Activated T-helper 17 cell treated with anti-CD3 and anti-CD28 coated beads, Interleukin-2, amount 50 U/mL, for 72 hours (primary cell): ENCODE results near the gene MGAT3. TPM values are rescaled to one million over a fixed set of nuclear protein-coding genes. Genes with fewer than 3 reads are reported as not detected.
A peak's percentile ranks its signal among the peaks of the same experiment; 100 is the strongest.

Source experiments
- ATAC-seq: fragments of 150-1000 bp; cut with Tn5 transposase; replicated peaks from 2 replicates; pipeline ENCODE4 v1.10.0; 2021; ENCODE audit warnings: mild to moderate bottlenecking, moderate library complexity
- H3K27ac Mint-ChIP-seq: one replicate; pipeline ENCODE4 v1.8.0; 2022; ENCODE audit warnings: mixed read lengths
- H3K27me3 Mint-ChIP-seq: one replicate; pipeline ENCODE4 v1.8.0; 2022; ENCODE audit warnings: mixed read lengths
- H3K36me3 Mint-ChIP-seq: one replicate; pipeline ENCODE4 v1.8.0; 2022; ENCODE audit warnings: low read depth, mild to moderate bottlenecking, mixed read lengths
- H3K4me1 Mint-ChIP-seq: one replicate; pipeline ENCODE4 v1.8.0; 2022; ENCODE audit warnings: mixed read lengths
- H3K4me3 Mint-ChIP-seq: one replicate; pipeline ENCODE4 v1.8.0; 2022; ENCODE audit warnings: mild to moderate bottlenecking, mixed read lengths
- H3K9me3 Mint-ChIP-seq: one replicate; pipeline ENCODE4 v1.8.0; 2022; ENCODE audit warnings: mixed read lengths
- total RNA-seq, 2 donors: library from RNA; stranded (reverse); gene quantifications; one replicate each; pipeline ENCODE4 v1.2.3, GENCODE V29; 2022

The MGAT3 gene
- total RNA-seq, 2 donors from 2014 or later, result 1.5 to 1.6 TPM

- Mint-ChIP-seq H3K27ac (no peak overlapping the region), H3K36me3 (peaks cover 14% of the 10 kb centered on the region), H3K4me3 (no peak overlapping the region), H3K4me1 (no peaks in the 10 kb centered on the region), H3K27me3 (no peaks in the 10 kb centered on the region), H3K9me3 (no peaks in the 10 kb centered on the region)
- ATAC-seq, result no peak
Measured at GRCh38 chr22:39433476-39434242, 23.2 kb upstream of the MGAT3 start.

GRCh38 chr22:39434243-39434653, 22.6 kb upstream of the MGAT3 start:
- Mint-ChIP-seq H3K4me1 (no peaks in the 10 kb centered on the region), H3K27me3 (peaks cover 4% of the 10 kb centered on the region), H3K27ac (no peak overlapping the region), H3K4me3 (no peak overlapping the region), H3K36me3 (peaks cover 10% of the 10 kb centered on the region), H3K9me3 (no peaks in the 10 kb centered on the region)
- no peak for ATAC-seq

GRCh38 chr22:39434721-39435120, 22.1 kb upstream of the MGAT3 start:
- peaks cover 6% of the 10 kb centered on the region for H3K36me3 Mint-ChIP-seq
- no peaks in the 10 kb centered on the region for H3K9me3 Mint-ChIP-seq
- no peak overlapping the region for H3K4me3 Mint-ChIP-seq
- H3K27ac Mint-ChIP-seq, result no peak overlapping the region
- no peaks in the 10 kb centered on the region for H3K4me1 Mint-ChIP-seq
- peaks cover 6% of the 10 kb centered on the region for H3K27me3 Mint-ChIP-seq
- no peak for ATAC-seq

DNA sequence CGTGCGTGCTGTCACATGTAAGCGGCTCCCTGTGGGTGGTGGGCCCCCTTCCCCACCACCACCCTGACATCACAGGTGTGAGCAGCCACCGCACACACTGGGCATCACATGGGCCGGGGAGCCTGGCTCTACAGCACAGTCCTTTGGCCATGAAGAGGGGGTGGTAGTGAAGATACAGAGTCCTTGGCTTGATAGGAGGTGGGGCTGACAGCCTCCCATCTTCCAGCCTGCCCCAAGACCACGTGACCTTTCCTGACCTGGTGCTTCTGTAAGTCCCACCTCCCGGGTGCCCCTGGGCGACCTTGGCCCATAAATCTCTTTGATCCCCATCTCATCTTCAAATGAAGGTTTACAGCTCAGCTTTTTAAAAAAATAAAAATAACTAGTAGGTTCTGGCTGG, 21.2 kb upstream of the MGAT3 start:
- H3K9me3 Mint-ChIP-seq, result no peaks in the 10 kb centered on the region
- no peak for ATAC-seq
- H3K4me3 Mint-ChIP-seq, result no peak overlapping the region
- H3K27ac Mint-ChIP-seq, result no peak overlapping the region
- peaks cover 6% of the 10 kb centered on the region for H3K27me3 Mint-ChIP-seq
- H3K36me3 Mint-ChIP-seq, result no peaks in the 10 kb centered on the region
- H3K4me1 Mint-ChIP-seq, result no peaks in the 10 kb centered on the region

DNA sequence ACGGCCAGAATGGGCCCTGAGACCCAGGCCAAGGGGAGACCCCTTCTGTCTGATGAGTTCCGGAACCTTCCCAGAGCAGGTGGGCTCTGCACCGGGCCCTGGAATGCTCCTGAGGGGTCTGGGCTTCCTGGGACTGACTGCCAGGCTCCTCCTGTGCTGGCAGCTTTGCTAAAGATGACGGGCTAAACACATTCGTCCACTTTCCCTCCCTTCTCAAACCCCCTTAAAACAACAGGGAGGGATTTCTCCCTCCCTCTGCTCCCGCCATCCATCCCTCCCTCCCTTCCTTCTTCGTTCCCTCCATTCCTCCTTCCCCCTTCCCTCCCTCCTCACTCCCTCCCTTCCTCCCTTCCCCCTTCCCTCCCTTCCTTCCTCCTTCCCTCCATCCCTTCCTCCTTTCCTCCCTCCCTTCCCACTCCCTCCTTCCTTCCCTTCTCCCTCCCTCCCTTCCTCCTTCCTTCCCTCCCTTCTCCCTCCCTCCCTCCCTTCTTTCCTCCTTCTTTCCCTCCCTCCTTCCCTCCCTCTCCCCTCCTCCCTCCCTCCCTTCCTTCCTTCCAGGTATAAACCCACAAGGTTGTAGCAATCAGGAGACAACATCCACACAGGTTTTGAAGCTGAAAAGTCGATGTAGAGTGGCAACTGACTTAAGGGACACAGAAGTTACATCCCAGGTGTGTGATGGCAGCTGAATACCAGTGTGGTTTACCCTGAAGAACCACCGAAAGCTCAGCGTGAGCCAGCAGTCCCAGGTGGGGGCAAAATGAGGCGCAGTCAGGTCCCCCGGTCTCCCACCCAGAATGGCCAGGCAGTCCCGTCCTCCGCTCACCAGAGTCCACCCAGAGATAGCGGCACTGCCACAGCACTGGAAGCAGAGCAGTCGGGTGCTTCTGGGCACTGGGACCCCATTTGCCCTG, 18.8 kb upstream of the MGAT3 start:
- H3K4me1 Mint-ChIP-seq, result no peaks in the 10 kb centered on the region

DNA sequence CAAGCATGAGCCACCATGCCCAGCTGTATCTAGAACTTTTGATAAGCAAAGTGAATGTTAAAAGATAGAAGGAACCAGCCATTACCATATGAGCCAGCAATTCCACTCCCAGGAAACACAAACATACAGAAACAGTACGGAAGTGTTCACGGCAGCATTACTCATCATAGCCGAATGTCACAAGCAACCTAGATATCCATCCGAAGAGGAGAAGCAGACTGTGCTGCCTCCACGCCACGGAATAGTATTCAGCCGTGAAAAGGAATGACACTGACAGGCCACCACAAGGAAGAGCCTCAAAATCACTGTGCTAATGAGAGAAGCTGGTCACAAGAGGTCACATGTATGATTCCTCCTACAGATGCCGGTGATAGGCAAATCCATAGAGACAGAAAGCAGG, 17.6 kb upstream of the MGAT3 start:
- Mint-ChIP-seq H3K9me3 (no peaks in the 10 kb centered on the region), H3K4me3 (peak overlapping the region; percentile 16), H3K36me3 (no peaks in the 10 kb centered on the region), H3K27ac (no peak overlapping the region), H3K4me1 (no peaks in the 10 kb centered on the region), H3K27me3 (peaks cover 9% of the 10 kb centered on the region)
- peak; percentile 61 for ATAC-seq

More for the DNA sequence above, 18.8 kb upstream of the MGAT3 start:
- Mint-ChIP-seq H3K27ac (no peak overlapping the region), H3K9me3 (no peaks in the 10 kb centered on the region), H3K4me3 (no peak overlapping the region), H3K27me3 (peaks cover 9% of the 10 kb centered on the region), H3K36me3 (no peaks in the 10 kb centered on the region)
- ATAC-seq, result no peak

- Mint-ChIP-seq H3K36me3 (no peaks in the 10 kb centered on the region), H3K27ac (no peak overlapping the region)
- ATAC-seq, result no peak
Measured at GRCh38 chr22:39443398-39443797, 13.4 kb upstream of the MGAT3 start.

DNA sequence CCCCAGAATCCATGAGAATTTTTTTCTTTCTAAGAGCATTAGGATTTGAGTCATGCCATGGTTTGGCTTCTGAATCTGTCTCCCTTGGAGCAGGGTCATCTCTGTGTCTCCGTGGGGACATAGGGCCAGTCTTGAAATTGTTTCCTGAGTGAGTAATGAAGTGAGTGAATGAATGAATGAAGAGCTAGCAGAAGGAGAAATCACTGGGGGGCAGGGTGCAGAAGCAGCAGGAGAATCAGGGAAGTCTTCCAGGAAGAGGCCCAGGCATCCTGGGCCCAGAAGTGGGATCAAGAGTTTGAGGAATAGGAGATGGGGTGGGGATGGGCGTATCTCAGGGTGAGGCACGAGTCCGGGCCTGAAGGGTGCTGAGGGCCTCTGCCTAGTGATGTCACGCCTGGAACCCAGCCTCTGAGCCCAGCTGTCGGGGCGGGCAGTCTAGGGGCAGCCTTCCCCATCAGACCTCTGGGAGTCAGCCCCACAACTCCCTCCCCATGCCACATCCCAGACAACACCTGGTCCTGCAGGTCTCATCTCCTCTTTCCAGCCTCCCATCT, 12.5 kb upstream of the MGAT3 start:
- Mint-ChIP-seq H3K36me3 (no peaks in the 10 kb centered on the region), H3K9me3 (no peaks in the 10 kb centered on the region), H3K27me3 (peaks cover 4% of the 10 kb centered on the region), H3K4me1 (peaks cover 6% of the 10 kb centered on the region), H3K4me3 (no peak overlapping the region), H3K27ac (peak overlapping the region; percentile 35)
- no peak for ATAC-seq

More at GRCh38 chr22:39443398-39443797, 13.4 kb upstream of the MGAT3 start:
- peaks cover 9% of the 10 kb centered on the region for H3K27me3 Mint-ChIP-seq
- no peak overlapping the region for H3K4me3 Mint-ChIP-seq
- H3K9me3 Mint-ChIP-seq, result no peaks in the 10 kb centered on the region
- peaks cover 6% of the 10 kb centered on the region for H3K4me1 Mint-ChIP-seq

DNA sequence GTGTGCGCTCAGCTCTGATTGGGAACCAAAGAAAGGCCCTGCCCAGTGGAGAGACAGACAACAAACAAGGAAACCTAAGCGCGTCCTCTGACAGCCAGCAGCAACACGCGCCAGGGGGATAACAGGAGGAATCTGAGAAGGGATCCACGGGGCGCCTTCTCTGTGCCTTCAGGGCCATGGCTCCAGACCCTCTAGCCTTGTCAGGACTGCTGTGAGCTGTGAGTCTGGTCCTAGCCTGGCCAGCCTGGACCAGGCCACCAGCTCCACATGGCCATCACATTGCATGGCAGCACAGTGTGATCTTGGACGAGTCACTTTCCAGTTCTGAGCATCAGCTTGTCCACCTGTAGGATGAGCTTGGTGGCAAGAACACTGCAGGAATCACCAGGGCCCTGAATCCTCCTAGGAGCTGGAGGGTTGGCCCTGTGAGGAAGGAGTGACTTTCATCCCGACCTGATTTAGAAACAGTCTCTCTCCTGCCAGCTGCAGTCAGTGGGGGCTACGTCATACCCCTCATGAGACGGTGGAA, 11.8 kb upstream of the MGAT3 start:
- Mint-ChIP-seq H3K36me3 (no peaks in the 10 kb centered on the region), H3K4me1 (peaks cover 6% of the 10 kb centered on the region)
- ATAC-seq, result no peak

DNA sequence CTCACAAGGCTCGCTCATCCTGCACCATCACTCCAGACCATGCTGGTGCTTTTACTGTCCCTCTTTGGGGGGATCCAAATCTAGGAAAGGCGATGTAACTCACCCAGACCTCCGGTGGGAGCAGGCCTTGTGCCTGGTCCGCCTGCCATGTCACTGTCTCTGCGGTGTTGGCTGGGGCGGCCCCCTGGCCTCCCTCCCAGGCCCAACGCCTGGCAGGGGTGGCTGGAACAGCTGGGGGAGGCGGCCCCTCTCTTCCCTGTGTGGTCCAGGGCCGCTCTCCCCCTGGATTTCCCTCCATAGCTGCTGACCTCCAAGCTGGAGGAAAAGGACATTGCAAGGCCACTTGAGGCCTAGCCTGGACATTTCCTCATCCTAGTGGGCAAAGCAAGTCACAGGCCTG, 11.1 kb upstream of the MGAT3 start:
- no peak for ATAC-seq
- Mint-ChIP-seq H3K36me3 (no peaks in the 10 kb centered on the region), H3K27ac (no peak overlapping the region), H3K27me3 (peaks cover 3% of the 10 kb centered on the region), H3K9me3 (no peaks in the 10 kb centered on the region), H3K4me3 (no peak overlapping the region), H3K4me1 (peaks cover 6% of the 10 kb centered on the region)

More for the DNA sequence above, 11.8 kb upstream of the MGAT3 start:
- peaks cover 3% of the 10 kb centered on the region for H3K27me3 Mint-ChIP-seq
- H3K27ac Mint-ChIP-seq, result peak overlapping the region; percentile 35
- no peaks in the 10 kb centered on the region for H3K9me3 Mint-ChIP-seq
- no peak overlapping the region for H3K4me3 Mint-ChIP-seq

GRCh38 chr22:39446239-39446721, 10.5 kb upstream of the MGAT3 start:
- Mint-ChIP-seq H3K27me3 (peaks cover under 1% of the 10 kb centered on the region), H3K27ac (peak overlapping the region; percentile 41), H3K4me3 (peak overlapping the region; percentile 45), H3K9me3 (no peaks in the 10 kb centered on the region), H3K36me3 (no peaks in the 10 kb centered on the region), H3K4me1 (peaks cover 6% of the 10 kb centered on the region)
- peak; percentile 5 for ATAC-seq

DNA sequence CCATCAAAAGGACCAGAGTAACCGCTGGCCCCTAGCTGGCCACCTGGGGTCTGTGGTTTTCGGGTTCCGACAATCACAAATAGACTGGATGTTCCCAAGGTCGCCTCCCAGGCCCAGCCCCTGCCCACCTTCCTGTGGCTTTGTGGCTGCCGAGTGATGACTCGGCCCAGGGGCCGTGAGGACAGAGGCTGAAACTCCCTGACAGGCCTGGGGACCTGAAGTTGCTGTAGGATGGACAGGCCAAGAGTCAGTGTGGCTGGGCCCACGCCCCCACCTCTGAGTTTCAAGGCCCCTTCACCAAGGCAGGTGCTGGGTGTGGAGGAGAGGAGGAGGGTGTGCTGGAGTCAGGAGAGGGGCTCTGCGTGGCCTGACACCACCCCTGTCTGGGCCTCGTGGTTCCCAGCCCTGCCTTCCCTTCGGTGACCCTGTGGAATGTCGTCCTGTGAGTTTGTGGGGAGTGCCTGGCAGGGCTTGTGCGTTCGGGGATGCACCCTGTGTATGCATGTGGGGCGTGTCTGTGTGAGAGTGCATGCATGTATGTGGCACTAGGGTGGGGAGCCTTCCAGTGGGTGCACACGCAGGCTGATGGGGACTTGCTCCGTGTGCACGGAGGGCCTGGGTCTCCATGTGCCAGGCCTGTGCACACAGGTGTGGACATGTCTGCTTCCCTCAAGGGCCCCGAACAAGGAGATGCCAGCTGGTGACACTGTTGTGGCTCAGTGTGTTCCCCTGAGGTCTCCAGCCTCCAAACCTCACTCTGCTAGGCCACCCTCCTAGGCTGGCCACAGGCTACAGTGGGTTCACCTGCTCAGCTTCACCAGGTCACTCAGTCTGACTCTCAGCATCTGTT, 8.4 kb upstream of the MGAT3 start:
- Mint-ChIP-seq H3K27me3 (no peaks in the 10 kb centered on the region), H3K9me3 (no peaks in the 10 kb centered on the region), H3K36me3 (no peaks in the 10 kb centered on the region), H3K4me3 (no peak overlapping the region), H3K4me1 (peaks cover 6% of the 10 kb centered on the region), H3K27ac (no peak overlapping the region)
- ATAC-seq, result no peak

DNA sequence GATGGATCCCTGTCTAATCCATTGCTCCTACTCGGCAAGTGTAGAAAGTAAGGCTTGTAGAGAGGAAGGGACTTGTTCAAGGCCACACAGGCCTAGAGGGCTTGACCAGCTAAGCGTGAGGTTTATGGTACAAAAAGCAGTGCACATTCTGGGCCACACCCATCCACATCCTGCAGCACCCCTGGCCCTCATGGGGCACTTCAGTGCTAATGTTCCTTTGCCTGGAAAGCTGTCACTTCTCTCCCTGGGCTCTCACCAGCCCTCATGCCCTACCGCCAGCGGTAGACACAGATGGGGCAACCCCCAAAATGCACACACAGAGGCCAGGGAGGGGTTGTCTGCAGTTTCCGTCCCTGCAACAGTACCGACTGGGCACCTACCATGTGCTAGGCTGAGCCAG, 7.1 kb upstream of the MGAT3 start:
- no peaks in the 10 kb centered on the region for H3K9me3 Mint-ChIP-seq
- peaks cover 4% of the 10 kb centered on the region for H3K27me3 Mint-ChIP-seq
- no peak for ATAC-seq
- no peaks in the 10 kb centered on the region for H3K36me3 Mint-ChIP-seq
- H3K4me3 Mint-ChIP-seq, result no peak overlapping the region
- H3K27ac Mint-ChIP-seq, result no peak overlapping the region
- peaks cover 6% of the 10 kb centered on the region for H3K4me1 Mint-ChIP-seq
